Neural crest cell (in vitro differentiated cells): ENCODE results near the gene CCR6. TPM values are rescaled to one million over a fixed set of nuclear protein-coding genes. Genes with fewer than 3 reads are reported as not detected.

ENCODE experiments used
- DNase-seq: peaks from one replicate; pipeline ENCODE4 v3.0.0; 2021; ENCODE audit warnings: low read depth, mixed read lengths, low spot score
- H3K27ac Mint-ChIP-seq: one replicate; pipeline ENCODE4 v1.8.0; 2021; ENCODE audit warnings: mild to moderate bottlenecking, mixed read lengths; ENCODE audit not compliant: unreplicated experiment
- H3K27me3 Mint-ChIP-seq: 2 replicates; pipeline ENCODE4 v1.8.0; 2021; ENCODE audit warnings: low read depth, mild to moderate bottlenecking, mixed read lengths
- H3K36me3 Mint-ChIP-seq: 2 replicates; pipeline ENCODE4 v1.8.0; 2021; ENCODE audit warnings: low read depth, mild to moderate bottlenecking, mixed read lengths
- H3K4me1 Mint-ChIP-seq: 2 replicates; pipeline ENCODE4 v1.8.0; 2021; ENCODE audit warnings: mixed read lengths
- H3K4me3 Mint-ChIP-seq: one replicate; pipeline ENCODE4 v1.8.0; 2021; ENCODE audit warnings: mild to moderate bottlenecking, mixed read lengths
- H3K9me3 Mint-ChIP-seq: 2 replicates; pipeline ENCODE4 v1.8.0; 2021; ENCODE audit warnings: mixed read lengths
- CTCF ChIP-seq: fragments of 200-600 bp; sonication (generic); conservative IDR thresholded peaks from 2 replicates; pipeline ENCODE4 v1.5.0; 2021; ENCODE audit warnings: antibody characterized with exemption, mild to moderate bottlenecking
- total RNA-seq: library from RNA; stranded (reverse); gene quantifications from 2 replicates; pipeline ENCODE4 v1.2.1, GENCODE V29; 2021

CCR6 gene
- total RNA-seq, 1 donor from 2014 or later: not detected

DNA sequence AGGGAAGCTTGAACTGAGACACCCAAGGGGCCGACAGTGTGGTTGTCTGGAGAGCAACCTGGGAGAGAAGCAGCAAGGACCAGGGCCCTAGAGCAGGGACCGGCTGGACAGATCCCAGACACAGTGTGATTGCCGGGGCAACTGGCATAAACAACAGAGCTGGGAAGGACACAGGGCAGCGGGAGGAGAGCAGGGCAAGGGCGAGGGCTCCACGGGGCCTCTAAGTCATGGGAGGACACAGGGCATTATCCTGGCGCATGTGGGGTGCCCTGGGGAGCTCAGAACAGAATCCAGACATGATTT lies 31.1 kb upstream of the CCR6 start:
- H3K9me3 Mint-ChIP-seq: peaks cover 3% of the 10 kb centered on the region

GRCh38 chr6:167092672-167093339 lies 30.1 kb upstream of the CCR6 start:
- Mint-ChIP-seq H3K36me3 (no peaks in the 10 kb centered on the region), H3K27ac (no peak overlapping the region), H3K9me3 (no peaks in the 10 kb centered on the region), H3K4me1 (peaks cover 12% of the 10 kb centered on the region), H3K27me3 (no peaks in the 10 kb centered on the region), H3K4me3 (no peak overlapping the region)
- no peak for DNase-seq
- TF ChIP-seq CTCF: no peak

More for the DNA sequence above, 31.1 kb upstream of the CCR6 start:
- TF ChIP-seq CTCF: no peak
- DNase-seq: no peak
- Mint-ChIP-seq H3K27me3 (no peaks in the 10 kb centered on the region), H3K4me1 (peaks cover 12% of the 10 kb centered on the region), H3K36me3 (no peaks in the 10 kb centered on the region), H3K4me3 (no peak overlapping the region), H3K27ac (no peak overlapping the region)

GRCh38 chr6:167093406-167093921 lies 29.4 kb upstream of the CCR6 start:
- Mint-ChIP-seq H3K36me3 (no peaks in the 10 kb centered on the region), H3K9me3 (no peaks in the 10 kb centered on the region), H3K4me1 (peaks cover 12% of the 10 kb centered on the region), H3K4me3 (no peak overlapping the region), H3K27ac (no peak overlapping the region), H3K27me3 (no peaks in the 10 kb centered on the region)
- no peak for TF ChIP-seq CTCF
- DNase-seq: no peak

- Mint-ChIP-seq H3K4me3 (no peak overlapping the region), H3K36me3 (no peaks in the 10 kb centered on the region), H3K9me3 (no peaks in the 10 kb centered on the region), H3K27me3 (no peaks in the 10 kb centered on the region), H3K4me1 (peaks cover 12% of the 10 kb centered on the region), H3K27ac (no peak overlapping the region)
- DNase-seq: no peak
- TF ChIP-seq CTCF: no peak
Observed at GRCh38 chr6:167093922-167094432, 28.9 kb upstream of the CCR6 start.

DNA sequence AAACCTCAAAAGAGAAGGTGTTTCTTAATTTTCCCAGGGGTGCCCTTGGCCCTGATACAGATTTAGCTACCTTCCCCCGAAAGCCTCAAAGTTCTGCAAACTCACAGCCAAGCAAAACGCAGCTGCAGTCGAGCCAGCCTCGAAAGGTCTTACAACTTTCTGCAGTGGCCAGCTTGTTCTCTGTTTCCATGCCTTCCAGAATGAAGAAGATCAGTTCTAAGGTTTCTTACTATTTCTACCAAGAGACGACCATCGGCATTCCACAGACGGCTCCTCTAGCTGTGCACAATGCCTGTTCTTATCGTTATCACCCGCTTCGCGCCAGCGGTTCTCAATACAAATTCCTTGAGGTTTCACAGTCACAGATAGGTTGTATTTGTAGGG lies 28.5 kb upstream of the CCR6 start:
- no peak for DNase-seq

More for the DNA sequence above, 28.5 kb upstream of the CCR6 start:
- Mint-ChIP-seq H3K27ac (peak overlapping the region; percentile 90), H3K4me3 (no peak overlapping the region), H3K36me3 (no peaks in the 10 kb centered on the region), H3K4me1 (peaks cover 12% of the 10 kb centered on the region), H3K9me3 (no peaks in the 10 kb centered on the region), H3K27me3 (no peaks in the 10 kb centered on the region)
- TF ChIP-seq CTCF: no peak
